K562 (cell line): Measurements from ENCODE around the gene TEX264.

Experiments used
- CBX8 ChIP-seq: fragments of 200-600 bp; sonication (generic); IDR thresholded peaks from 2 replicates; pipeline ENCODE4 v1.6.1; 2012; ENCODE audit warnings: borderline replicate concordance, mixed run types, low read depth, mild to moderate bottlenecking, moderate library complexity, mixed read lengths, low read length, control low read depth, inconsistent platforms; ENCODE audit not compliant: poor library complexity, severe bottlenecking; ENCODE audit errors: extremely low read depth
- HNRNPH1 ChIP-seq: fragments of 200-400 bp; formaldehyde crosslinking; optimal IDR thresholded peaks from 2 replicates; pipeline ENCODE3; 2017; ENCODE audit warnings: low read depth, mild to moderate bottlenecking, low read length, moderate library complexity
- JUN ChIP-seq, 2 experiments: sonication (generic) in 1 of 2; formaldehyde crosslinking in 1 of 2; IDR thresholded peaks; 2 replicates each; pipeline versions ENCODE4 v1.6.1 to v1.8.0; 2012 to 2022; ENCODE audit warnings: borderline replicate concordance in 2 of 2, mild to moderate bottlenecking in 2 of 2, improper control_type of control experiment in 1 of 2, low read depth in 1 of 2, low read length in 1 of 2, missing genetic modification reagents in 1 of 2
- LEF1 ChIP-seq: fragments of 450-650 bp; IDR thresholded peaks from 2 replicates; pipeline ENCODE4 v1.6.1; 2016; ENCODE audit warnings: mild to moderate bottlenecking
- MTA2 ChIP-seq: fragments of 450-650 bp; IDR thresholded peaks from 2 replicates; pipeline ENCODE4 v1.6.1; 2016; ENCODE audit warnings: low read depth
- NFRKB ChIP-seq: fragments of 450-650 bp; IDR thresholded peaks from 2 replicates; pipeline ENCODE4 v1.6.1; 2016; ENCODE audit warnings: low read depth
- POLR2AphosphoS5 ChIP-seq: IDR thresholded peaks from 2 replicates; pipeline ENCODE4 v1.6.1; 2011; ENCODE audit warnings: mild to moderate bottlenecking, low read depth, low read length, moderate library complexity; ENCODE audit not compliant: control insufficient read depth, insufficient read depth
- RAD21 ChIP-seq, 2 experiments: fragments of 250-450 bp in 1 of 2; fragments of 450-650 bp in 1 of 2; sonication (Bioruptor Pico) in 1 of 2; formaldehyde crosslinking in 1 of 2; IDR thresholded peaks in 1 of 2; conservative IDR thresholded peaks in 1 of 2; 2 replicates each; pipeline versions ENCODE4 v1.4.0 to v1.8.0; 2020 to 2022; ENCODE audit warnings: mild to moderate bottlenecking in 2 of 2, moderate library complexity in 1 of 2
- SMARCA5 ChIP-seq: fragments of 450-650 bp; IDR thresholded peaks from 2 replicates; pipeline ENCODE4 v1.6.1; 2016
- ZNF212 ChIP-seq: fragments of 450-650 bp; formaldehyde crosslinking; IDR thresholded peaks from 2 replicates; pipeline ENCODE4 v1.4.0; 2020; ENCODE audit warnings: mild to moderate bottlenecking
- ZNF316 ChIP-seq: fragments of 450-650 bp; IDR thresholded peaks from 2 replicates; pipeline ENCODE4 v1.6.1; 2016

- no peak for TF ChIP-seq NFRKB
- TF ChIP-seq ZNF212: no peak
- TF ChIP-seq RAD21 (CRISPR knock-in tag; conservative IDR thresholded peaks at IDR 0.05 in 1 of 2, IDR thresholded peaks at IDR 0.05 in 1 of 2): no peak
- TF ChIP-seq CBX8: no peak
- TF ChIP-seq POLR2AphosphoS5: no peak; the same call in 1 of the 2 replicates
- no peak for TF ChIP-seq ZNF316
- no peak for TF ChIP-seq JUN (IDR thresholded peaks at IDR 0.05; ENCODE audit: borderline replicate concordance, low read depth, low read length)
- TF ChIP-seq JUN (CRISPR knock-in tag; IDR thresholded peaks at IDR 0.05; ENCODE audit: borderline replicate concordance): no peak
- no peak for TF ChIP-seq SMARCA5
- TF ChIP-seq MTA2: no peak
- no peak for TF ChIP-seq HNRNPH1
- TF ChIP-seq LEF1: no peak
Observed at GRCh38 chr3:51671734-51672475, 853 bp downstream of the TEX264 start.
